Measurements from ENCODE around the gene TAF11.

The TAF11 gene

DNA sequence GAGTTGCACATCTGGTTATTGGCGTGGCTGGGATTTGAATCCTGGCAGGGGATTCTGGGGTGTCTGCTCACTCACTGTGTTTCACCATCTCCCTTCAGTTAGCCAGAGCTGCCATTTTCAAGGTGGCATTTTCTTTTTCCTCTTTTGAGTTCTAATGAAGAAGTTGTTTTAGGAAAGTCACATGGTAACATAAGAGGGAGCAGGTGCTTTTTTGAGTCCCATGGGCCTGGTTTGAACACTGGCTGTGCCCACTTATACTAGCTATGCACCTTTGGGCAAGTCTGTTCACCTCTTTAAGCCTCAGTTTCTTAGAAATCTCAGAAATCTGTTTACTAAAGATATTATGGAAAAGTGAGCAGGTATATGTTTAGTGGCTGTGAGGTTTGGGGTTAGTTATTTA is 40.9 kb upstream of the TAF11 start:
- no peak for ATAC-seq
- TF ChIP-seq ISL1 (CRISPR knock-in tag; IDR thresholded peaks at IDR 0.05): no peak
- no peak for TF ChIP-seq ESRRG (CRISPR knock-in tag; IDR thresholded peaks at IDR 0.05)
- TF ChIP-seq BACH2 (CRISPR knock-in tag; IDR thresholded peaks at IDR 0.05; ENCODE audit: borderline replicate concordance): no peak
- TF ChIP-seq ZNF8 (CRISPR knock-in tag; IDR thresholded peaks at IDR 0.05): no peak
- TF ChIP-seq, protein P1, sequence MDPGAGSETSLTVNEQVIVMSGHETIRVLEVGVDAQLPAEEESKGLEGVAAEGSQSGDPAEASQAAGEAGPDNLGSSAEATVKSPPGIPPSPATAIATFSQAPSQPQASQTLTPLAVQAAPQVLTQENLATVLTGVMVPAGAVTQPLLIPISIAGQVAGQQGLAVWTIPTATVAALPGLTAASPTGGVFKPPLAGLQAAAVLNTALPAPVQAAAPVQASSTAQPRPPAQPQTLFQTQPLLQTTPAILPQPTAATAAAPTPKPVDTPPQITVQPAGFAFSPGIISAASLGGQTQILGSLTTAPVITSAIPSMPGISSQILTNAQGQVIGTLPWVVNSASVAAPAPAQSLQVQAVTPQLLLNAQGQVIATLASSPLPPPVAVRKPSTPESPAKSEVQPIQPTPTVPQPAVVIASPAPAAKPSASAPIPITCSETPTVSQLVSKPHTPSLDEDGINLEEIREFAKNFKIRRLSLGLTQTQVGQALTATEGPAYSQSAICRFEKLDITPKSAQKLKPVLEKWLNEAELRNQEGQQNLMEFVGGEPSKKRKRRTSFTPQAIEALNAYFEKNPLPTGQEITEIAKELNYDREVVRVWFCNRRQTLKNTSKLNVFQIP (CRISPR knock-in tag; IDR thresholded peaks at IDR 0.05; ENCODE audit: borderline replicate concordance, low read depth): no peak
- TF ChIP-seq RARB (CRISPR knock-in tag; IDR thresholded peaks at IDR 0.05): no peak
- TF ChIP-seq, protein P2, sequence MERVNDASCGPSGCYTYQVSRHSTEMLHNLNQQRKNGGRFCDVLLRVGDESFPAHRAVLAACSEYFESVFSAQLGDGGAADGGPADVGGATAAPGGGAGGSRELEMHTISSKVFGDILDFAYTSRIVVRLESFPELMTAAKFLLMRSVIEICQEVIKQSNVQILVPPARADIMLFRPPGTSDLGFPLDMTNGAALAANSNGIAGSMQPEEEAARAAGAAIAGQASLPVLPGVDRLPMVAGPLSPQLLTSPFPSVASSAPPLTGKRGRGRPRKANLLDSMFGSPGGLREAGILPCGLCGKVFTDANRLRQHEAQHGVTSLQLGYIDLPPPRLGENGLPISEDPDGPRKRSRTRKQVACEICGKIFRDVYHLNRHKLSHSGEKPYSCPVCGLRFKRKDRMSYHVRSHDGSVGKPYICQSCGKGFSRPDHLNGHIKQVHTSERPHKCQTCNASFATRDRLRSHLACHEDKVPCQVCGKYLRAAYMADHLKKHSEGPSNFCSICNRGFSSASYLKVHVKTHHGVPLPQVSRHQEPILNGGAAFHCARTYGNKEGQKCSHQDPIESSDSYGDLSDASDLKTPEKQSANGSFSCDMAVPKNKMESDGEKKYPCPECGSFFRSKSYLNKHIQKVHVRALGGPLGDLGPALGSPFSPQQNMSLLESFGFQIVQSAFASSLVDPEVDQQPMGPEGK (CRISPR knock-in tag; IDR thresholded peaks at IDR 0.05; ENCODE audit: borderline replicate concordance): no peak
- TF ChIP-seq ZC3H10 (CRISPR knock-in tag; IDR thresholded peaks at IDR 0.05): no peak
- TF ChIP-seq, protein P3, sequence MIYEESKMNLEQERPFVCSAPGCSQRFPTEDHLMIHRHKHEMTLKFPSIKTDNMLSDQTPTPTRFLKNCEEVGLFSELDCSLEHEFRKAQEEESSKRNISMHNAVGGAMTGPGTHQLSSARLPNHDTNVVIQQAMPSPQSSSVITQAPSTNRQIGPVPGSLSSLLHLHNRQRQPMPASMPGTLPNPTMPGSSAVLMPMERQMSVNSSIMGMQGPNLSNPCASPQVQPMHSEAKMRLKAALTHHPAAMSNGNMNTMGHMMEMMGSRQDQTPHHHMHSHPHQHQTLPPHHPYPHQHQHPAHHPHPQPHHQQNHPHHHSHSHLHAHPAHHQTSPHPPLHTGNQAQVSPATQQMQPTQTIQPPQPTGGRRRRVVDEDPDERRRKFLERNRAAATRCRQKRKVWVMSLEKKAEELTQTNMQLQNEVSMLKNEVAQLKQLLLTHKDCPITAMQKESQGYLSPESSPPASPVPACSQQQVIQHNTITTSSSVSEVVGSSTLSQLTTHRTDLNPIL (CRISPR knock-in tag; IDR thresholded peaks at IDR 0.05; ENCODE audit: low read depth): no peak
- TF ChIP-seq PPARA (CRISPR knock-in tag; IDR thresholded peaks at IDR 0.05; ENCODE audit: borderline replicate concordance): no peak
- no peak for TF ChIP-seq ZNF565 (CRISPR knock-in tag; conservative IDR thresholded peaks at IDR 0.05; ENCODE audit: low read depth)

DNA sequence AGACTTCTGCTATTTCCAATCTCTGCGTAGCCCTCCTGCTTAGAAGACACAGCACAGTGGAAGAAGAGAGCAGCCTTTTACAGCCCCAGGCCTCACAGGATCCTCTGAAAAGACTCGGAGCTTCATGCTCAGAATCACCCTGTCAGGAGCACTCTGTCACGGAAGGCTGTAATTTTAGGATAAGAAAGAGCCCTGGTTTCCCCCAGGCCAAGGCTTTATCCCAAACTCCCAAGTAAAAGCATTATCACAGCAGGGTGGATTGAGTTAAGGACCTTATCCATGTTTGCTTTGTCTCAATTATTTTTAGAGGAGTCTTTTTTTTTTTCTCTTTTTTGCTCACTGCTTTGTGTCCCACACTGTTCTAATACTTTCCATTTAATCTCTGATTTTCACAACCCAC is 40.4 kb upstream of the TAF11 start:
- ATAC-seq: no peak
- TF ChIP-seq ZNF70 (CRISPR knock-in tag; IDR thresholded peaks at IDR 0.05) (no peak), ZFP3 (CRISPR knock-in tag; IDR thresholded peaks at IDR 0.05) (no peak), ARNTL (CRISPR knock-in tag; IDR thresholded peaks at IDR 0.05; ENCODE audit: borderline replicate concordance, low read depth) (no peak), OSR1 (CRISPR knock-in tag; IDR thresholded peaks at IDR 0.05) (no peak), CSDC2 (CRISPR knock-in tag; IDR thresholded peaks at IDR 0.05) (no peak), ISL1 (CRISPR knock-in tag; IDR thresholded peaks at IDR 0.05) (no peak), ESRRG (CRISPR knock-in tag; IDR thresholded peaks at IDR 0.05) (no peak), RARB (CRISPR knock-in tag; IDR thresholded peaks at IDR 0.05) (no peak), ZC3H10 (CRISPR knock-in tag; IDR thresholded peaks at IDR 0.05) (no peak), BACH2 (CRISPR knock-in tag; IDR thresholded peaks at IDR 0.05; ENCODE audit: borderline replicate concordance) (no peak), ZNF565 (CRISPR knock-in tag; conservative IDR thresholded peaks at IDR 0.05; ENCODE audit: low read depth) (no peak), PPARA (CRISPR knock-in tag; IDR thresholded peaks at IDR 0.05; ENCODE audit: borderline replicate concordance) (no peak), SNAI2 (CRISPR knock-in tag; IDR thresholded peaks at IDR 0.05) (no peak)
- TF ChIP-seq, protein P3 (CRISPR knock-in tag; IDR thresholded peaks at IDR 0.05; ENCODE audit: low read depth): no peak
- TF ChIP-seq, protein P1 (CRISPR knock-in tag; IDR thresholded peaks at IDR 0.05; ENCODE audit: borderline replicate concordance, low read depth): no peak
- TF ChIP-seq, protein P2 (CRISPR knock-in tag; IDR thresholded peaks at IDR 0.05; ENCODE audit: borderline replicate concordance): no peak

DNA sequence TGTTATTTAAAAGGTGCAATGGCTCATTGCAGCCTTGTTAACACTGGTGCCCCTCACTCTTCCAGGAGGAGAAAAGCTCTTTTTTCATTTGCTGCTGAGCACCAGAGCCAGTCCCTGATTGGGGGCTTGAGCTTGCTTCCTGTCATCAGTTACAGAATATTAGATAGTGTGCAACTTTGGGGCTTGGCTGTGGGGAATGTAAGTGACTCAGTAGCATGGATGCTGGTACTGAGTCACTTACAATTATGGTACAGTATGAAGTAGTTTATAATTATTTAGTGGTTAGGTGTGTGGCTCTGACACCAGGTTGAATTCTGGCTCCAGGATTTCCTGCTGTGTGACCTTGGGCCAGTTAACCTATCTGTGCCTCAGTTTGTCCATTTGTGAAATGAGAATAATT is 38.8 kb upstream of the TAF11 start:
- ATAC-seq: peak; percentile 55
- TF ChIP-seq ZNF70 (CRISPR knock-in tag; IDR thresholded peaks at IDR 0.05) (no peak), TOX (CRISPR knock-in tag; IDR thresholded peaks at IDR 0.05; ENCODE audit: borderline replicate concordance) (no peak), ESRRG (CRISPR knock-in tag; IDR thresholded peaks at IDR 0.05) (no peak), TCF4 (CRISPR knock-in tag; IDR thresholded peaks at IDR 0.05; ENCODE audit: borderline replicate concordance) (no peak)

Data from SK-N-SH treated with all-trans-retinoic acid at 6 μM for 48 hours (cell line).